Astrocyte (in vitro differentiated cells and primary cell): ENCODE measurements around the gene AQP3. TPM values are rescaled to one million over a fixed set of nuclear protein-coding genes. Genes with fewer than 3 reads are reported as not detected.

ENCODE experiments used
- DNase-seq: peaks from one replicate; pipeline ENCODE4 v3.0.0-alpha.2; 2010; ENCODE audit warnings: low read depth
- FAIRE-seq: peaks from 2 replicates; lab custom pipeline; 2011; peaks lifted over from hg19 to GRCh38; lab: Jason Lieb, UNC
- H2AFZ ChIP-seq: 2 replicates; pipeline ENCODE4 v1.6.0; 2012; ENCODE audit warnings: low read depth, low read length, inconsistent platforms
- H3K27ac ChIP-seq: 2 replicates; pipeline ENCODE4 v1.5.1; 2011; ENCODE audit warnings: low read depth, low read length, inconsistent platforms
- H3K27me3 ChIP-seq: 2 replicates; pipeline ENCODE4 v1.6.0; 2011; ENCODE audit warnings: low read length, inconsistent platforms; ENCODE audit not compliant: insufficient read depth
- H3K36me3 ChIP-seq: 2 replicates; pipeline ENCODE4 v1.5.1; 2011; ENCODE audit warnings: low read length, inconsistent platforms; ENCODE audit not compliant: insufficient read depth
- H3K4me1 ChIP-seq: 2 replicates; pipeline ENCODE4 v1.5.1; 2011; ENCODE audit warnings: low read length, inconsistent platforms; ENCODE audit not compliant: insufficient read depth
- H3K4me2 ChIP-seq: 2 replicates; pipeline ENCODE4 v1.6.0; 2012; ENCODE audit warnings: low read length, inconsistent platforms
- H3K4me3 ChIP-seq: 2 replicates; pipeline ENCODE4 v1.5.1; 2011; ENCODE audit warnings: low read depth, mild to moderate bottlenecking, low read length, inconsistent platforms; ENCODE audit not compliant: insufficient read depth
- H3K79me2 ChIP-seq: 2 replicates; pipeline ENCODE4 v1.6.0; 2012; ENCODE audit warnings: mild to moderate bottlenecking, low read length, inconsistent platforms; ENCODE audit not compliant: insufficient read depth
- H3K9ac ChIP-seq: 2 replicates; pipeline ENCODE4 v1.6.0; 2012; ENCODE audit warnings: mild to moderate bottlenecking, low read length, inconsistent platforms
- H3K9me3 ChIP-seq: 2 replicates; pipeline ENCODE4 v1.5.1; 2012; ENCODE audit warnings: low read depth, mild to moderate bottlenecking, low read length, inconsistent platforms; ENCODE audit not compliant: insufficient read depth
- H4K20me1 ChIP-seq: 2 replicates; pipeline ENCODE4 v1.6.0; 2012; ENCODE audit warnings: low read length, inconsistent platforms; ENCODE audit not compliant: insufficient read depth
- H3K27ac Mint-ChIP-seq: one replicate; pipeline ENCODE4 v1.8.0; 2021; ENCODE audit warnings: mild to moderate bottlenecking, mixed read lengths; ENCODE audit not compliant: unreplicated experiment
- H3K27me3 Mint-ChIP-seq: one replicate; pipeline ENCODE4 v1.8.0; 2021; ENCODE audit warnings: low read depth, mixed read lengths; ENCODE audit not compliant: unreplicated experiment
- H3K36me3 Mint-ChIP-seq: one replicate; pipeline ENCODE4 v1.8.0; 2021; ENCODE audit warnings: low read depth, mixed read lengths; ENCODE audit not compliant: unreplicated experiment
- H3K4me1 Mint-ChIP-seq: one replicate; pipeline ENCODE4 v1.8.0; 2021; ENCODE audit warnings: low read depth, mixed read lengths; ENCODE audit not compliant: unreplicated experiment
- H3K4me3 Mint-ChIP-seq: one replicate; pipeline ENCODE4 v1.8.0; 2021; ENCODE audit warnings: mild to moderate bottlenecking, moderate library complexity, mixed read lengths; ENCODE audit not compliant: unreplicated experiment
- H3K9me3 Mint-ChIP-seq: one replicate; pipeline ENCODE4 v1.8.0; 2021; ENCODE audit warnings: mild to moderate bottlenecking, mixed read lengths; ENCODE audit not compliant: unreplicated experiment
- EZH2 ChIP-seq: IDR thresholded peaks from 2 replicates; pipeline ENCODE4 v1.6.1; 2012; ENCODE audit warnings: mild to moderate bottlenecking, low read length, inconsistent platforms; ENCODE audit not compliant: insufficient read depth
- total RNA-seq: library from RNA; stranded (reverse); gene quantifications from 2 replicates; pipeline ENCODE4 v1.2.1, GENCODE V29; 2021
- TF ChIP-seq, protein P1 (sequence below): IDR thresholded peaks from 2 replicates; pipeline ENCODE4 v1.5.1; 2011; ENCODE audit warnings: low read depth, mild to moderate bottlenecking, inconsistent platforms, low read length, moderate library complexity; ENCODE audit not compliant: insufficient read depth

Gene AQP3
- total RNA-seq, 1 donor from 2014 or later, result 3.2 TPM

GRCh38 chr9:33460854-33461253, 13.5 kb upstream of the AQP3 start:
- H3K36me3 Mint-ChIP-seq, result peaks cover 15% of the 10 kb centered on the region
- TF ChIP-seq EZH2, result no peak
- TF ChIP-seq, protein P1, sequence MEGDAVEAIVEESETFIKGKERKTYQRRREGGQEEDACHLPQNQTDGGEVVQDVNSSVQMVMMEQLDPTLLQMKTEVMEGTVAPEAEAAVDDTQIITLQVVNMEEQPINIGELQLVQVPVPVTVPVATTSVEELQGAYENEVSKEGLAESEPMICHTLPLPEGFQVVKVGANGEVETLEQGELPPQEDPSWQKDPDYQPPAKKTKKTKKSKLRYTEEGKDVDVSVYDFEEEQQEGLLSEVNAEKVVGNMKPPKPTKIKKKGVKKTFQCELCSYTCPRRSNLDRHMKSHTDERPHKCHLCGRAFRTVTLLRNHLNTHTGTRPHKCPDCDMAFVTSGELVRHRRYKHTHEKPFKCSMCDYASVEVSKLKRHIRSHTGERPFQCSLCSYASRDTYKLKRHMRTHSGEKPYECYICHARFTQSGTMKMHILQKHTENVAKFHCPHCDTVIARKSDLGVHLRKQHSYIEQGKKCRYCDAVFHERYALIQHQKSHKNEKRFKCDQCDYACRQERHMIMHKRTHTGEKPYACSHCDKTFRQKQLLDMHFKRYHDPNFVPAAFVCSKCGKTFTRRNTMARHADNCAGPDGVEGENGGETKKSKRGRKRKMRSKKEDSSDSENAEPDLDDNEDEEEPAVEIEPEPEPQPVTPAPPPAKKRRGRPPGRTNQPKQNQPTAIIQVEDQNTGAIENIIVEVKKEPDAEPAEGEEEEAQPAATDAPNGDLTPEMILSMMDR, result no peak
- no peaks in the 10 kb centered on the region for H3K9me3 ChIP-seq
- H3K36me3 ChIP-seq, result peaks cover 46% of the 10 kb centered on the region
- peaks cover 12% of the 10 kb centered on the region for H3K4me1 ChIP-seq
- H3K27ac Mint-ChIP-seq, result no peak overlapping the region
- no peak overlapping the region for H3K4me3 Mint-ChIP-seq
- H3K9me3 Mint-ChIP-seq, result no peaks in the 10 kb centered on the region
- H3K27me3 ChIP-seq, result no peaks in the 10 kb centered on the region
- no peak overlapping the region for H3K9ac ChIP-seq
- H4K20me1 ChIP-seq, result peaks cover 57% of the 10 kb centered on the region
- no peak overlapping the region for H2AFZ ChIP-seq
- FAIRE-seq, result no peak
- H3K27ac ChIP-seq, result no peak overlapping the region
- H3K4me2 ChIP-seq, result no peak overlapping the region
- no peak for DNase-seq
- H3K4me1 Mint-ChIP-seq, result peaks cover 2% of the 10 kb centered on the region
- no peaks in the 10 kb centered on the region for H3K27me3 Mint-ChIP-seq
- peaks cover 2% of the 10 kb centered on the region for H3K79me2 ChIP-seq
- H3K4me3 ChIP-seq, result no peak overlapping the region

- H3K4me1 Mint-ChIP-seq, result peaks cover 2% of the 10 kb centered on the region
- Histone ChIP-seq H3K27me3 (no peaks in the 10 kb centered on the region), H2AFZ (no peak overlapping the region), H3K27ac (no peak overlapping the region), H3K4me1 (peaks cover 12% of the 10 kb centered on the region), H3K9me3 (no peaks in the 10 kb centered on the region), H3K4me3 (no peak overlapping the region), H3K79me2 (no peaks in the 10 kb centered on the region), H3K9ac (no peak overlapping the region), H3K4me2 (peak overlapping the region; percentile 34), H3K36me3 (peaks cover 30% of the 10 kb centered on the region), H4K20me1 (peaks cover 40% of the 10 kb centered on the region)
- no peaks in the 10 kb centered on the region for H3K9me3 Mint-ChIP-seq
- peaks cover 12% of the 10 kb centered on the region for H3K36me3 Mint-ChIP-seq
- no peaks in the 10 kb centered on the region for H3K27me3 Mint-ChIP-seq
- FAIRE-seq (no peak), DNase-seq (no peak)
- no peak overlapping the region for H3K27ac Mint-ChIP-seq
- no peak overlapping the region for H3K4me3 Mint-ChIP-seq
- TF ChIP-seq EZH2, result no peak
- TF ChIP-seq, protein P1, result no peak
Observed at GRCh38 chr9:33459115-33459514, 11.7 kb upstream of the AQP3 start.

DNA sequence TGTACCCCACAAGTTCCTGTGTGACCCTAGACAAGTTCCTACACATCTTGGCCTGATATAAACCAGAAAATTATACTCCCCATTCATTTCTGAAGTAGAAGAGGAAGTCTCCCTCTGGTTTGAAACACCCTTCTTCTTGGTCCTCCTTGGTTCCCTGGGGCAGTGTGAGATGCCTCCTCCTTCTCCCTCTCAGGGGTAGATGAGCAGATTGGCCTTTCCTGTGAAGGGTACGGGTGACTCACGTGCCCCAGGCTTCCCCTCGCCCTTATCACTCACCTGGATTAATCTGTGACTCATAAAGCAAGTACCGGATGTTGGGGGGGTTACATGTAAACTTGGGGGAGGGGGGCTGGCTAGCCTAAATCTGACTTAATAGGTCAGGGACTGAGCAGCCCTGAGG, 11.1 kb upstream of the AQP3 start:
- FAIRE-seq, result no peak
- Histone ChIP-seq H3K36me3 (peaks cover 24% of the 10 kb centered on the region), H3K27me3 (no peaks in the 10 kb centered on the region), H4K20me1 (peaks cover 34% of the 10 kb centered on the region), H3K9ac (peak overlapping the region; percentile 16), H3K9me3 (no peaks in the 10 kb centered on the region), H3K4me3 (no peak overlapping the region), H3K27ac (no peak overlapping the region), H2AFZ (no peak overlapping the region), H3K79me2 (no peaks in the 10 kb centered on the region), H3K4me1 (peaks cover 14% of the 10 kb centered on the region), H3K4me2 (peak overlapping the region; percentile 34)
- Mint-ChIP-seq H3K36me3 (peaks cover 11% of the 10 kb centered on the region), H3K27ac (peak overlapping the region; percentile 62), H3K4me3 (no peak overlapping the region), H3K27me3 (no peaks in the 10 kb centered on the region), H3K4me1 (peaks cover 2% of the 10 kb centered on the region), H3K9me3 (no peaks in the 10 kb centered on the region)
- TF ChIP-seq, protein P1, result no peak
- no peak for TF ChIP-seq EZH2
- peak; percentile 25 for DNase-seq
